Measurements from ENCODE around the gene CSNK2B.
A peak's percentile ranks its signal among the peaks of the same experiment; 100 is the strongest.

The CSNK2B gene

DNA sequence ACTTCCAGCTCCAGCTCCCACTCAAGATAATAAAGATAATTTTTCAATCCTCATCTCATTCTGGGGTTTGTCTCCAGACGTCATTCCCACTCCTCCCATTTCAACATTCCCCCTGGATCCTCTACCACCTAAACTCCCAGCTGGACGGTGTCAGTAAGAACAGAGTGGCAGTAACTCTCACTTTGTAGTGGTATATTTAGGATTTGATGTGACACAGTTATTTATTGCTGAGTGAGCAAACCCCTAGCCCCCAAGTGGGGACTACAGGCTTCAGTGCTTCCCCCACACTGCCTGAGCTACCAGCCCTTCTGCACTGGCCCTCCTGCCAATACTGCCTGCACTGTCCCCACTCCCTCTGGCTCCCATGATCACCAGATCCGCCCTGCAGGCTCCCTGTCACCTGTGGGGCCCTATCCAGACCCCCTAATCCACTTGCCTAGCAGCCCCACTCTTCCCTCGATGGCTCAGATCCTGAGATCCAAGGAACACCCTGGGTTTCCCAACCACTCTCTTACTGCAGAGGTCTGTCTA is 7.7 kb upstream of the CSNK2B start:
- TF ChIP-seq, protein P1, sequence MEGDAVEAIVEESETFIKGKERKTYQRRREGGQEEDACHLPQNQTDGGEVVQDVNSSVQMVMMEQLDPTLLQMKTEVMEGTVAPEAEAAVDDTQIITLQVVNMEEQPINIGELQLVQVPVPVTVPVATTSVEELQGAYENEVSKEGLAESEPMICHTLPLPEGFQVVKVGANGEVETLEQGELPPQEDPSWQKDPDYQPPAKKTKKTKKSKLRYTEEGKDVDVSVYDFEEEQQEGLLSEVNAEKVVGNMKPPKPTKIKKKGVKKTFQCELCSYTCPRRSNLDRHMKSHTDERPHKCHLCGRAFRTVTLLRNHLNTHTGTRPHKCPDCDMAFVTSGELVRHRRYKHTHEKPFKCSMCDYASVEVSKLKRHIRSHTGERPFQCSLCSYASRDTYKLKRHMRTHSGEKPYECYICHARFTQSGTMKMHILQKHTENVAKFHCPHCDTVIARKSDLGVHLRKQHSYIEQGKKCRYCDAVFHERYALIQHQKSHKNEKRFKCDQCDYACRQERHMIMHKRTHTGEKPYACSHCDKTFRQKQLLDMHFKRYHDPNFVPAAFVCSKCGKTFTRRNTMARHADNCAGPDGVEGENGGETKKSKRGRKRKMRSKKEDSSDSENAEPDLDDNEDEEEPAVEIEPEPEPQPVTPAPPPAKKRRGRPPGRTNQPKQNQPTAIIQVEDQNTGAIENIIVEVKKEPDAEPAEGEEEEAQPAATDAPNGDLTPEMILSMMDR (IDR thresholded peaks at IDR 0.05): no peak
- Histone ChIP-seq H3K4me3 (no peak overlapping the region), H3K27ac (no peak overlapping the region)

DNA sequence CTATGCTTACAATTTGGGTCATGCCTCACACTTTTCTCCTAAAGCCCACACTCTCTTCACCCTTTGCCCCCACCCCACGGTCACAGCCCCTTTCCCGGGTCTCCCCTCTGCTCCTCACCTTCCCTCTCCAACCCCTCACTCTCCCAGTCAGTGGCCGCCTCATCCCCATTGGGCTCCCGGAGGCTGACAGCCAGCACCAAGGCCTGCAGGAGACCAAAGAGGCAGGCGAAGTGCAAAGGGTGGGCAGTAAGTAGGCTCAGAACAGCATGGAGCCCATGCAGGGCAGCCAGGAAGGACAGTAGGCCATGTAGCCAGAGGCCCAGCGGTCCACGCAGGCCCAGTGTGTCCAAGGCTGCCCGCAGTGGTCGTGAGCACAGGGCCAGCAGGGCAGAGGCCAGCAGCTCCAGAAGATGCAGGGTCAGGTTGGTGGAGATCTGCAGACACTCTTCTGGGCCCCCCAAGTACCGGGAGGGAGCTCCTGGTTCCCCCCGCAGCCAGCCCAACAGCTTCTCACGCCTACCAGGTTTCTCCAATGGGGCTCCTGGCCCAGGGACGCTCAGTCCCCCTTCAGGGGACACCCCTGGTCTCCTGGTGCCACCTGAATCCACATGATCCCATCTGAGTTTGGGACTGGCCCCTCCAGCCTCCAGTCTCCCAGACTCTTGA is 6.8 kb upstream of the CSNK2B start:
- TF ChIP-seq, protein P1 (IDR thresholded peaks at IDR 0.05): no peak
- H3K27ac ChIP-seq: peak overlapping the region; percentile 90 to 95
- DNase-seq (ENCODE audit: low spot score): no peak
- H3K4me3 ChIP-seq: peak overlapping the region; percentile 97

More for the DNA sequence above, 7.7 kb upstream of the CSNK2B start:
- no peak for DNase-seq (ENCODE audit: low spot score)

DNA sequence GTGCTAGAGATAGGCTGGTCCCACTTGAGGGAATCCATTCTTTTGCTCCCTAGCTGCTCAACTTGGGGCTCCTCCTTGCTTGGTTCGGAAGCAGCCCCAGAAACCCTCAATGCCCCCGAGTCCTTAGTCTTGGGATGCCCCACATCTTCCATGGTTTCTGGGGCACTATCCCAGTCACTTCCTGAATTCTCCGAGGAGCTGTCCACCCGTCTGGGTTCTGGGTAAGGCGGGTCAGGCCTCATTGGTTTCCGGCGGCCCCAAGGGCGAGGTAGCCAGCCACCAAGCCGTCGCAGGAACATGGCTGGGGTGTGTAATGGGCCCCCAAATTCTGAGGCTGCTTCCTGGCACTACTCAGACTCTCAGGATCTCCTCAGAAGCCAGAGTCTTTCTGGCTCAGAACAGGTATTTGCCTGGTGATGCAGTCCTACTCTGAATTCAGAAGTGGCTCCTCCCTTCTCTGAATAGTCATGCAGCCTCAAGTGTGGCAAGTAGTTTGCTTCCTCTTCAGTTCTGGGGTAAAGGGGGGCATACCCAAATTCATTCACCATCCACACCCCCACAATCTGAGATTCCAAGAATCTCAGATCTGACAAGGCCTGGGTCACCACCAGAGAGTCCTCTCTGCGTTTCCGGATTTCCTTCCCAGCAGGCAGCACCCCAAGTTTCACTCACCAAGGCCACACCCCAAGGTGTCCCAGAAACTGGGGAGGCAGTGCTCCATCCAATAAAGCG is 6.1 kb upstream of the CSNK2B start:
- H3K4me3 ChIP-seq: peak overlapping the region; percentile 97
- no peak for DNase-seq (ENCODE audit: low spot score)
- TF ChIP-seq, protein P1 (IDR thresholded peaks at IDR 0.05): no peak
- peak overlapping the region; percentile 90 to 95 for H3K27ac ChIP-seq

DNA sequence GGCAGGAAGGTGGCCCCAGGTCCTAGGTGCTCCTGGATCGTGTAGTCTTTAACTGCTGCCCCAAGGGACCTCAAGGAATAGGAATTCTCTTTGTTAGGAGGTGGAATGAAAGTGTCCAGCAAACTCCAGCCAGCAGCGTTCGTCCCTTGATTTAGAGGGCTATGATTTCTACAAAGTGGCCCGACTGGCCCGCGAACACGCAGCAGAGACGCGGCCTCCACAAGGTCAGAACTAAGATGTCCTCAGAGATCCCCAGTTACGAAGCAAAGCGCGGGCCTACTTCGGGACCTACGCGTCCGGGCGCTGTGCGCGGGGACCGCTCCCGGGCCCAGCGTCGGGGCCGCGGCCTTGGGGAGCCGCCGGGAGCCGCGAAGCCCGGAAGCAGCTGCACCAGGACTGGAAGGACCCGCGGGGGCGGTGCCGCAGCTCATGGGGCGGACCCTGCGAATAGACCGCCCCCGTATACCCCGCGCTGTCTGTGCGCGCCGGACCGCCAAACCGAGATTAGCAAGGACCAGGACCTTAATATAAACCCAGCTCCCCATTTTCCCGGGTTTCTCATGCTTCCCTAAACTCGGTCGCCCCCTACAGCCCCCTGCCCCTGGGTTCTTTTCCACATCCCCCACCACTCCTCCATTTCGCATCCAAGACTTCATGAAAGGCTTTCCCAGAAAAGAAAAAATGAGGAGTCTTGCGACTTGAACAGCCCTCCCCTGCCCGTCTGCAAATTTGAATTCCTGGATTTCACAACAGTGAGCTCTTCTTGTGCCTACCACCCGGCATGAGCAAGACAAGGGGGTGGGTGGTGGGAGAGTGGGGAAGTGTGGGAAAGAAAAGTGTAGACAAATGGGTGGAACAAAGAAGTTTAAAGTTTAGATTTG is 5.3 kb upstream of the CSNK2B start, which contains the start of gene C6orf47:
TSS of gene C6orf47 (minus strand) at position 398 of the 881 bp plus-strand sequence. CDS start 831 bp downstream, outside the sequence.
- Histone ChIP-seq H3K27ac (peak within 1 kb of the TSS; percentile 90 to 95), H3K4me3 (peak within 1 kb of the TSS; percentile 97)
- peak; percentile 89 for DNase-seq (ENCODE audit: low spot score)
- TF ChIP-seq, protein P1 (IDR thresholded peaks at IDR 0.05): no peak

- H3K27ac ChIP-seq: peak overlapping the region; percentile 90 to 95
- TF ChIP-seq, protein P1 (IDR thresholded peaks at IDR 0.05): no peak
- H3K4me3 ChIP-seq: peak overlapping the region; percentile 97
Observed at GRCh38 chr6:31661262-31662123, 4.4 kb upstream of the CSNK2B start.

More at GRCh38 chr6:31661262-31662123, 4.4 kb upstream of the CSNK2B start:
- no peak for DNase-seq (ENCODE audit: low spot score)
